ENCODE measurements around the gene HERPUD2. TPM values are rescaled to one million over a fixed set of nuclear protein-coding genes. Genes with fewer than 3 reads are reported as not detected.
"Not testable (repeated sequence)": the region's sequence is repeated elsewhere in the genome, so short reads cannot be mapped to it uniquely, and the experiment has no call there.

The HERPUD2 gene
- total and polyA plus RNA-seq, 4 donors: 17.0 to 26.4 (median 21.1) TPM

GRCh38 chr7:35677582-35678356 lies 17.2 kb downstream of the HERPUD2 start:
- Histone ChIP-seq H3K4me3 (ENCODE audit: low read length in 2 of 2) (no peak overlapping the region), H3K9me3 (ENCODE audit: control insufficient read depth, low read length) (no peaks in the 10 kb centered on the region), H3K36me3 (ENCODE audit: control insufficient read depth in 1 of 2, insufficient read depth in 2 of 2, low read length in 1 of 2) (no peaks in the 10 kb centered on the region), H3K4me1 (ENCODE audit: control insufficient read depth in 1 of 2, insufficient read depth in 2 of 2, low read length in 2 of 2) (peaks cover 0 to 2% of the 10 kb centered on the region in 2 donors), H3K27ac (ENCODE audit: low read depth in 1 of 2, low read length in 2 of 2) (no peak overlapping the region), H3K27me3 (ENCODE audit: control insufficient read depth in 1 of 2, insufficient read depth in 2 of 2, low read length in 1 of 2) (no peaks in the 10 kb centered on the region)
- 97 to 98% methylated on average over 3 of the region's 3 CpGs for WGBS, 2 donors
- intact Hi-C loops (cut with DNase I): no loop called here
- DNase-seq (no peak), ATAC-seq (ENCODE audit: low FRiP score) (no peak)

GRCh38 chr7:35676211-35676610 lies 18.7 kb downstream of the HERPUD2 start:
- DNase-seq (no peak), ATAC-seq (ENCODE audit: low FRiP score) (no peak)
- H3K9me3 ChIP-seq (ENCODE audit: control insufficient read depth, low read length): no peaks in the 10 kb centered on the region
- no peak overlapping the region for H3K27ac ChIP-seq (ENCODE audit: low read depth in 1 of 2, low read length in 2 of 2)
- no peaks in the 10 kb centered on the region for H3K36me3 ChIP-seq (ENCODE audit: control insufficient read depth in 1 of 2, insufficient read depth in 2 of 2, low read length in 1 of 2)
- intact Hi-C loops (cut with DNase I): no loop called here
- 2 to 7% methylated on average over 1 of the region's 1 CpG for WGBS, 2 donors
- no peaks in the 10 kb centered on the region for H3K27me3 ChIP-seq (ENCODE audit: control insufficient read depth in 1 of 2, insufficient read depth in 2 of 2, low read length in 1 of 2)
- no peak overlapping the region for H3K4me3 ChIP-seq (ENCODE audit: low read length in 2 of 2)
- H3K4me1 ChIP-seq (ENCODE audit: control insufficient read depth in 1 of 2, insufficient read depth in 2 of 2, low read length in 2 of 2): peaks cover 0 to 2% of the 10 kb centered on the region in 2 donors

- H3K4me1 ChIP-seq (ENCODE audit: control insufficient read depth in 1 of 2, insufficient read depth in 2 of 2, low read length in 2 of 2): no peaks in the 10 kb centered on the region
- ATAC-seq (ENCODE audit: low FRiP score) (no peak), DNase-seq (no peak)
- intact Hi-C loops (cut with DNase I): no loop called here
- 55 to 56% methylated on average over 3 of the region's 3 CpGs for WGBS, 2 donors
- no peak overlapping the region for H3K27ac ChIP-seq (ENCODE audit: low read depth in 1 of 2, low read length in 2 of 2)
- H3K36me3 ChIP-seq (ENCODE audit: control insufficient read depth in 1 of 2, insufficient read depth in 2 of 2, low read length in 1 of 2): peaks cover 4 to 9% of the 10 kb centered on the region in 2 donors
- no peaks in the 10 kb centered on the region for H3K9me3 ChIP-seq (ENCODE audit: control insufficient read depth, low read length)
- no peak overlapping the region for H3K4me3 ChIP-seq (ENCODE audit: low read length in 2 of 2)
- H3K27me3 ChIP-seq (ENCODE audit: control insufficient read depth in 1 of 2, insufficient read depth in 2 of 2, low read length in 1 of 2): no peaks in the 10 kb centered on the region
Observed at GRCh38 chr7:35670856-35671569, 23.9 kb downstream of the HERPUD2 start.

GRCh38 chr7:35660411-35660810 lies 34.5 kb downstream of the HERPUD2 start:
- H3K9me3 ChIP-seq (ENCODE audit: control insufficient read depth, low read length); intact Hi-C loops (cut with DNase I); H3K27me3 ChIP-seq (ENCODE audit: control insufficient read depth in 1 of 2, insufficient read depth in 2 of 2, low read length in 1 of 2); H3K4me3 ChIP-seq (ENCODE audit: low read length in 2 of 2); H3K27ac ChIP-seq (ENCODE audit: low read depth in 1 of 2, low read length in 2 of 2); H3K4me1 ChIP-seq (ENCODE audit: control insufficient read depth in 1 of 2, insufficient read depth in 2 of 2, low read length in 2 of 2); H3K36me3 ChIP-seq (ENCODE audit: control insufficient read depth in 1 of 2, insufficient read depth in 2 of 2, low read length in 1 of 2); DNase-seq; ATAC-seq (ENCODE audit: low FRiP score): not testable (repeated sequence)
- 96 to 97% methylated on average over 3 to 4 of the region's 4 CpGs for WGBS, 2 donors

- Histone ChIP-seq H3K36me3 (ENCODE audit: control insufficient read depth in 1 of 2, insufficient read depth in 2 of 2, low read length in 1 of 2) (no peaks in the 10 kb centered on the region), H3K9me3 (ENCODE audit: control insufficient read depth, low read length) (no peaks in the 10 kb centered on the region), H3K4me1 (ENCODE audit: control insufficient read depth in 1 of 2, insufficient read depth in 2 of 2, low read length in 2 of 2) (no peaks in the 10 kb centered on the region), H3K27ac (ENCODE audit: low read depth in 1 of 2, low read length in 2 of 2) (no peak overlapping the region), H3K27me3 (ENCODE audit: control insufficient read depth in 1 of 2, insufficient read depth in 2 of 2, low read length in 1 of 2) (no peaks in the 10 kb centered on the region), H3K4me3 (ENCODE audit: low read length in 2 of 2) (no peak overlapping the region)
- no peak for ATAC-seq (ENCODE audit: low FRiP score)
- no peak for DNase-seq
- intact Hi-C loops (cut with DNase I): no loop called here
- 93 to 96% methylated on average over 1 of the region's 1 CpG for WGBS, 2 donors
Observed at GRCh38 chr7:35658606-35659201, 36.2 kb downstream of the HERPUD2 start.

- Histone ChIP-seq H3K9me3 (ENCODE audit: control insufficient read depth, low read length) (no peaks in the 10 kb centered on the region), H3K4me3 (ENCODE audit: low read length in 2 of 2) (no peak overlapping the region), H3K4me1 (ENCODE audit: control insufficient read depth in 1 of 2, insufficient read depth in 2 of 2, low read length in 2 of 2) (no peaks in the 10 kb centered on the region), H3K27me3 (ENCODE audit: control insufficient read depth in 1 of 2, insufficient read depth in 2 of 2, low read length in 1 of 2) (no peaks in the 10 kb centered on the region), H3K27ac (ENCODE audit: low read depth in 1 of 2, low read length in 2 of 2) (no peak overlapping the region), H3K36me3 (ENCODE audit: control insufficient read depth in 1 of 2, insufficient read depth in 2 of 2, low read length in 1 of 2) (no peaks in the 10 kb centered on the region)
- no peak for DNase-seq
- intact Hi-C loops (cut with DNase I): no loop called here
- 98 to 100% methylated on average over 2 of the region's 2 CpGs for WGBS, 2 donors
- ATAC-seq (ENCODE audit: low FRiP score): no peak
Observed at GRCh38 chr7:35657125-35657524, 37.8 kb downstream of the HERPUD2 start.

- intact Hi-C loops (cut with DNase I); ATAC-seq (ENCODE audit: low FRiP score); H3K27ac ChIP-seq (ENCODE audit: low read depth in 1 of 2, low read length in 2 of 2); H3K9me3 ChIP-seq (ENCODE audit: control insufficient read depth, low read length); DNase-seq; H3K36me3 ChIP-seq (ENCODE audit: control insufficient read depth in 1 of 2, insufficient read depth in 2 of 2, low read length in 1 of 2); H3K4me1 ChIP-seq (ENCODE audit: control insufficient read depth in 1 of 2, insufficient read depth in 2 of 2, low read length in 2 of 2); H3K4me3 ChIP-seq (ENCODE audit: low read length in 2 of 2); H3K27me3 ChIP-seq (ENCODE audit: control insufficient read depth in 1 of 2, insufficient read depth in 2 of 2, low read length in 1 of 2): not testable (repeated sequence)
- 96 to 98% methylated on average over 3 of the region's 3 CpGs for WGBS, 2 donors
Observed at GRCh38 chr7:35654558-35654957, 40.4 kb downstream of the HERPUD2 start.

GRCh38 chr7:35652124-35652523 lies 42.8 kb downstream of the HERPUD2 start:
- Histone ChIP-seq H3K36me3 (ENCODE audit: control insufficient read depth in 1 of 2, insufficient read depth in 2 of 2, low read length in 1 of 2) (peaks cover 0 to 2% of the 10 kb centered on the region in 2 donors), H3K4me3 (ENCODE audit: low read length in 2 of 2) (no peak overlapping the region), H3K27ac (ENCODE audit: low read depth in 1 of 2, low read length in 2 of 2) (no peak overlapping the region), H3K27me3 (ENCODE audit: control insufficient read depth in 1 of 2, insufficient read depth in 2 of 2, low read length in 1 of 2) (no peaks in the 10 kb centered on the region), H3K4me1 (ENCODE audit: control insufficient read depth in 1 of 2, insufficient read depth in 2 of 2, low read length in 2 of 2) (peaks cover 0 to 2% of the 10 kb centered on the region in 2 donors), H3K9me3 (ENCODE audit: control insufficient read depth, low read length) (no peaks in the 10 kb centered on the region)
- intact Hi-C loops (cut with DNase I): no loop called here
- no peak for ATAC-seq (ENCODE audit: low FRiP score)
- WGBS, 2 donors: 95 to 97% methylated on average over 5 of the region's 5 CpGs
- DNase-seq: no peak
